Peyer's patch (tissue), 4 donors: ENCODE measurements around the gene PDIA2. TPM values are rescaled to one million over a fixed set of nuclear protein-coding genes. Genes with fewer than 3 reads are reported as not detected.

Experiments
- DNase-seq, 3 donors: peaks; one replicate each; pipeline ENCODE4 v3.0.0-alpha.2; 2017 to 2019
- H3K27ac ChIP-seq, 4 donors: fragments of 200-600 bp; sonication (generic); one replicate each; pipeline ENCODE4 v1.5.1; 2016 to 2019
- H3K27me3 ChIP-seq, 2 donors: fragments of 200-600 bp; sonication (generic); one replicate each; pipeline ENCODE4 v1.5.1; 2019
- H3K36me3 ChIP-seq, 3 donors: fragments of 200-600 bp; sonication (generic); one replicate each; pipeline ENCODE4 v1.5.1; 2016 to 2019
- H3K4me1 ChIP-seq, 4 donors: fragments of 200-600 bp; sonication (generic); one replicate each; pipeline ENCODE4 v1.5.1; 2016 to 2019
- H3K4me3 ChIP-seq, 4 donors: fragments of 200-600 bp; sonication (generic); 1 replicate in 3 of 4; 2 replicates in 1 of 4; pipeline ENCODE4 v1.5.1; 2016 to 2019; ENCODE audit warnings: mild to moderate bottlenecking in 1 of 4
- H3K9me3 ChIP-seq, 4 donors: fragments of 200-600 bp; sonication (generic); one replicate each; pipeline ENCODE4 v1.5.1; 2016 to 2019; ENCODE audit warnings: mild to moderate bottlenecking in 1 of 4
- CTCF ChIP-seq, 6 experiments: fragments of 450-650 bp in 4 of 6; fragments of 200-600 bp in 2 of 6; sonication (generic) in 1 of 6; IDR thresholded peaks; one replicate each; pipeline ENCODE4 v1.5.1; 2017 to 2019; ENCODE audit warnings: antibody characterized with exemption in 6 of 6, mild to moderate bottlenecking in 3 of 6, moderate library complexity in 1 of 6
- POLR2A ChIP-seq, 2 donors: fragments of 450-650 bp; IDR thresholded peaks; one replicate each; pipeline ENCODE4 v1.5.1; 2017; ENCODE audit warnings: antibody characterized with exemption in 2 of 2, mild to moderate bottlenecking in 2 of 2, moderate library complexity in 2 of 2
- total RNA-seq, 4 donors: library from RNA; depleted of rRNA; stranded (reverse); fragments of >200 nt; gene quantifications; one replicate each; pipeline ENCODE4 v1.1.0, GENCODE V29; 2016

The PDIA2 gene
- total RNA-seq, 4 donors from 2014 or later, result 1.7 to 29.2 (median 11.1) TPM

DNA sequence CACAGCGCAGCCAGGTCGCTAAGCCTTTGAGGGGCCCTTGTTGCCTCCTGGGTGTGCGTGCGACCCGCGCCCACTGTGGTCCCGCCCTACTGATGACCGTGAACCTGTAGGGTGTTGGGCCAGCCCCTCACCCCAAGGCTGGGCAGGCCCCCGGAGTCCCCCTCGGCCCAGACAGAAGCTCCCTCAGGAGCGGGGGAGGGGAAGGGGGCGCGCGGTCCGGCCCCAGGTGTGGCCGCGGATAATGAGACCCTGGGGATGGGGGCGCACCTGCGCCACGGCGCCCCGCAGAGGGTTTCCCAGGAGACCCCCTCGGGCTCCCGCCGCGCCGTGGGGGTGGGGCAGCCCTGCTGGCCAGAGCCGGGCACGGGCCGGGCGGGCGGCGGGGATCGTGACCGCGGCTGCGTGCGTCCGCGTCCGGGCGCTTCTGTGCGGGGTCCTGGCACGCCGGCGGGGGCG lies 2.9 kb upstream of the PDIA2 start:
- H3K4me1 ChIP-seq, result peaks cover 0 to 32% (median 11%) of the 10 kb centered on the region in 4 donors
- H3K27me3 ChIP-seq, result peaks cover 0 to 18% of the 10 kb centered on the region in 2 donors
- peak overlapping the region in 2 of 4 donors; percentile 30 to 42 for H3K4me3 ChIP-seq
- H3K36me3 ChIP-seq, result no peaks in the 10 kb centered on the region
- no peak for DNase-seq
- H3K27ac ChIP-seq, result no peak overlapping the region
- no peaks in the 10 kb centered on the region for H3K9me3 ChIP-seq
- no peak for TF ChIP-seq CTCF (IDR thresholded peaks at IDR 0.05)
- no peak for TF ChIP-seq POLR2A (IDR thresholded peaks at IDR 0.05)

GRCh38 chr16:280552-280951 lies 2.4 kb upstream of the PDIA2 start, which contains the start of gene ARHGDIG:
TSS of gene ARHGDIG (plus strand) at chr16:280591. CDS start at chr16:280681, 90 bp downstream.
- Histone ChIP-seq H3K27ac (no peak within 1 kb of the TSS), H3K27me3 (peaks cover 0 to 18% of the 10 kb centered on the region in 2 donors), H3K4me3 (peak within 1 kb of the TSS in 2 of 4 donors; percentile 43 to 45), H3K36me3 (no peaks in the 10 kb centered on the region), H3K9me3 (no peaks in the 10 kb centered on the region), H3K4me1 (peaks cover 0 to 27% (median 7%) of the 10 kb centered on the region in 4 donors)
- DNase-seq, result no peak
- TF ChIP-seq CTCF (IDR thresholded peaks at IDR 0.05) (no peak), POLR2A (IDR thresholded peaks at IDR 0.05) (no peak)

DNA sequence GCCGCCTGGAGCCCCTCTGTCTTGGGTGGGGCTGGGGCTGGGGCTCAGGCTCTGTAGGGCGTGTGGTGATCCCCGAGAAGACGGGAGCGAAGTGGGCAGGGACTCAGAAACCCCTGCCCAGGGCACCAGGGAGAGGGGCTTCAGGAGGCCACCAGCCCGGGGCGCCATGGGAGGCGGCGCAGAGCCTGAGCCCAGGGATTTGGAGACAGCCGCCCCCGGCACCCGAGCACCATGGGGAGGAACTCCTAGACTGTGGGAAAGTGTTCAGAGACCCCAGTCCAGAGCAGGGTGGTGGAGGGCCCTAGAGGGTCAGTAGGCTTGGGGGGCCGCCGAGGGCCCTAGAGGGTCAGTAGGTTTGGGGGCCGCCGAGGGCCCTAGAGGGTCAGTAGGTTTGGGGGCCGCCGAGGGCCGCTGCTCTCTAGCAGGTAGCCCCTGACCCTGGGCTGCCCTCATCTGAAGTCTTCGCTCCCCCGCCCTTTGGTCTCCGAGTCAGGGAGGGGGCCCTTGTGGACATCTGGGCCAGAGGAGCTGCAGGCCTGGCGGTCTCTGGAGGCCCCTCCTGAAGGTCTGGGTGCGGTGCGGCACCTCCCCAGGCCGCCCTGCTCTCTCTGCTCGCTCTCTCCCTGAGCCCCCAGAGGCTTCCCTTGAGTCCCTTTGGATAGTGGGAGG lies 1.8 kb upstream of the PDIA2 start:
- TF ChIP-seq CTCF (IDR thresholded peaks at IDR 0.05) (no peak), POLR2A (IDR thresholded peaks at IDR 0.05) (no peak)
- H3K36me3 ChIP-seq, result no peaks in the 10 kb centered on the region
- H3K9me3 ChIP-seq, result no peaks in the 10 kb centered on the region
- peaks cover 0 to 25% (median 7%) of the 10 kb centered on the region in 4 donors for H3K4me1 ChIP-seq
- no peak overlapping the region for H3K27ac ChIP-seq
- H3K4me3 ChIP-seq, result peak overlapping the region in 2 of 4 donors; percentile 43 to 45
- DNase-seq, result no peak
- peaks cover 0 to 18% of the 10 kb centered on the region in 2 donors for H3K27me3 ChIP-seq

DNA sequence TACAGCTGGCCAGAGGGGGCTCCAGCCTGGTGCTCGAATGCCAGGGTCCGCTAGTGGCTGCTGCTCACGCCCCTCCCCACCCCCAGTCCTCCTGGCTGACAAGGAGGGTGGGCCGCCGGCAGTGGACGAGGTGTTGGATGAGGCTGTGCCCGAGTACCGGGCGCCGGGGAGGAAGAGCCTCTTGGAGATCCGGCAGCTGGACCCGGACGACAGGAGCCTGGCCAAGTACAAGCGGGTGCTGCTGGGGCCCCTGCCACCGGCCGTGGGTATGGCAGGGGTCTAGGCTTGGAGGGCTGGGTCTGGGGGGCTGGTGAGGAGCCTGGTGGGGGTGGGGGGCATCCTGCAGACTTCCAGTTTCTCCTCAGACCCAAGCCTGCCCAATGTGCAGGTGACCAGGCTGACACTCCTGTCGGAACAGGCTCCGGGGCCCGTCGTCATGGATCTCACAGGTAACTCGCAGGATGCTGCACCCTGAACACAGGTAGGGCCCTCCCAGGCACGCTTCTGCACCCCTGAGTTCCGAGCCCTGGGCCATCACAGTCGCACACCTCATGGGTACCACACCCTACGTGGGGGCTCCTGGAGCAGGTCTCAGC lies 1.2 kb upstream of the PDIA2 start:
- H3K4me3 ChIP-seq, result no peak overlapping the region

DNA sequence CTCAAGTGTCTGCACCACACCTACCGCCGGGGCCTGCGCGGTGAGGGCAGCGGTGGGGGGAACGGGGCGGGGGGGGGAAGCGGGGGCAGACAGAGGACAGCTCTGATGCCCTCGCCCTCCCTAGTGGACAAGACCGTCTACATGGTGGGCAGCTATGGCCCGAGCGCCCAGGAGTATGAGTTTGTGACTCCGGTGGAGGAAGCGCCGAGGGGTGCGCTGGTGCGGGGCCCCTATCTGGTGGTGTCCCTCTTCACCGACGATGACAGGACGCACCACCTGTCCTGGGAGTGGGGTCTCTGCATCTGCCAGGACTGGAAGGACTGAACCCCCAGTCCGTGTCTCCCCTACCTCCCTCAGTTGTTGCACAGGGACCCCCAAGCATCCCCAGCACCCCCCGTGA lies 473 bp upstream of the PDIA2 start:
- peaks cover 0 to 22% (median 7%) of the 10 kb centered on the region in 4 donors for H3K4me1 ChIP-seq
- no peak for DNase-seq
- TF ChIP-seq CTCF (IDR thresholded peaks at IDR 0.05), result no peak
- no peak for TF ChIP-seq POLR2A (IDR thresholded peaks at IDR 0.05)

More for the DNA sequence above, 1.2 kb upstream of the PDIA2 start:
- Histone ChIP-seq H3K36me3 (no peaks in the 10 kb centered on the region), H3K27me3 (peaks cover 0 to 18% of the 10 kb centered on the region in 2 donors), H3K27ac (no peak overlapping the region), H3K9me3 (no peaks in the 10 kb centered on the region), H3K4me1 (peaks cover 0 to 22% (median 7%) of the 10 kb centered on the region in 4 donors)
- no peak for DNase-seq
- no peak for TF ChIP-seq POLR2A (IDR thresholded peaks at IDR 0.05)
- no peak for TF ChIP-seq CTCF (IDR thresholded peaks at IDR 0.05)

More for the DNA sequence above, 473 bp upstream of the PDIA2 start:
- Histone ChIP-seq H3K27me3 (peaks cover 0 to 18% of the 10 kb centered on the region in 2 donors), H3K27ac (no peak overlapping the region), H3K36me3 (peaks cover 0 to 1% (median 0%) of the 10 kb centered on the region in 3 donors), H3K9me3 (no peaks in the 10 kb centered on the region), H3K4me3 (no peak overlapping the region)
